Activated effector memory CD4-positive, alpha-beta T cell treated with Interleukin-2 at 50 U/mL for 16 hours (primary cell): ENCODE results near the gene XYLT1.
"Not testable (repeated sequence)": the region's sequence is repeated elsewhere in the genome, so short reads cannot be mapped to it uniquely, and the experiment has no call there.

ENCODE experiments used
- DNase-seq: peaks from one replicate; pipeline ENCODE4 v3.0.0-alpha.2; 2020

XYLT1 gene

DNA sequence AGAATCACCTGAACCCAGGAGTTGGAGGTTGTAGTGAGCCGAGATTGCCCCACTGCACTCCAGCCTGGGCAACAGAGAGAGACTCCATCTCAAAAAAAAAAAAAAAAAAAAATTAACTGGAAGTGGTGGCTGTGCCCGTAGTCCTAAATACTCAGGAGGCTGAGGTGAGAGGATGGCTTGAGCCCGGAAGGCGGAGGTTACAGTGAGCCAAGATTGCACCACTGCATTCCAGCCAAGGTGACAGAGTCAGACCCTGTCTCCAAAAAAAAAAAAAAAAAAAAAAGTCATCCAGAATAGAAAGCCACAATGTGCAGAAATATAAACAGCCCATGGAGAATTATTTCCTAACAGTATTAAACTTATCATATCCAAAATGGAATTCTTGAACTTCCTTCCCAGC is 11.6 kb upstream of the XYLT1 start:
- DNase-seq, result not testable (repeated sequence)

DNA sequence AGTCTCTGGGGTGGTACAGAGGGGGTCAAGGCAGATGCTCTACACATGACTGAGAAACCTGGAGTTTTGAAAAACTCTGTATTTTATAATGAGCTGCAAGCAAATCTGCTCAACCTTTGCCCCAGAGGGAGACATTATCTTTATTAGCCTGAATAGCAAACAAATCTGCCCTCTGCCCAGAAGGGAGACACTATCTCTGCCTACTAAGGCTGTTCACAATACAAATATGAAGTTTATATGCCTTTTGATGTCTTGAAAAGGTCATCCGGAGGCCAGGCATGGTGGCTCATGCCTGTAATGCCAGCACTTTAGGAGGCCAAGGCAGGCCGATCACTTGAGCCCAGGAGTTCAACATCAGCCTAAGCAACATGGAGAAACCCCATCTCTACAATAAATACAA is 11.0 kb upstream of the XYLT1 start:
- DNase-seq, result no peak

DNA sequence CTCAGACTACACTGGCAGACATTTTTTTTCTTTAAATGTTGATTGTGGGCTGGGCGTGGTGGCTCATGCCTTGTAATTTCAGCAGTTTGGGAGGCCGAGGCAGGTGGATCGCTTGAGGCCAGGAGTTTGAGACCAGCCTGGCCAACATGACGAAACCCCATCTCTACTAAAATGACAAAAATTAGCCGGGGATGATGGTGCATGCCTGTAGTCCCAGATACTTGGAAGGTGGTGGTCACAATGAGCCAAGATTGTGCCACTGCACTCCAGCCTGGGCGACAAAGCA is 6.4 kb upstream of the XYLT1 start:
- DNase-seq, result not testable (repeated sequence)

DNA sequence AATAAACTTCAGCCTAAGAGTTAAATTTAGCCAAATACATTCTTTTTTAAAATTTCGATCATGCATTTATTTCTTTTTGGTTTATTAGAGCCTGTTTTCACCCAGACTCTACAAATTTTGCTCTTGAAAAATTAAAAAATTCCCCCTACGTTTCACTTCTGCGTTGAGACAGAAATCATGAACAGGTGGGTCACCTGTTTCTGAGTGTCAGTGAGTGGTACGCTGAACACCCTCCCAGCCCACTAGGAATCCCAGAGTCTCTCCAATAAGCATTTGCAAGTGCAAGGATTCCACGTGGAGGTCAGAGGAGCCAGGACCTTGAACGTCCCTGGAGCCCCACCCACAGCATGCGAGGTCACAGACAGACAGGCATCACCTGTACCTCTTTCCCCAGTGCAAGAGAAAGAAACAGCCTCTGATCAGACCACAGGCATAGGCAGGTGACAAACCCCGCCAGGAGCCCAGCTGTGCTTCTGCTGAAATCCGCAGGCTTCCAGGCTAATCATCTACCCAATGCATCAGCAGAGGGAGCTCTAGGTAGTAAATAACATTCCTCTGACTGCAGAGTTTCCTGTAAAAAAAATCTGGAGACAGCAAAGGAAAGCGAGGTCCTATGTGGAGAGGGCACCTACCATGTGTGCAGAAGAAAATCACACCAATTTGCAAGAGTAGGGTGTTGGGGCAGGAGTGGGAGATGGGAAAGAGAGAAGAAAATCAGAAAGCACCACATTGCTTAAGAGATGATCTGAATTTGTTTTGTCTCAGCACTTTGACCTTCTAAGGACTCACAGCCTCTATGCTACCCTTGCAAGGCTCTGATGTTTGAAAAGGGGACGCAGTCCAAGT is 5.9 kb upstream of the XYLT1 start:
- peak; percentile 18 for DNase-seq

DNA sequence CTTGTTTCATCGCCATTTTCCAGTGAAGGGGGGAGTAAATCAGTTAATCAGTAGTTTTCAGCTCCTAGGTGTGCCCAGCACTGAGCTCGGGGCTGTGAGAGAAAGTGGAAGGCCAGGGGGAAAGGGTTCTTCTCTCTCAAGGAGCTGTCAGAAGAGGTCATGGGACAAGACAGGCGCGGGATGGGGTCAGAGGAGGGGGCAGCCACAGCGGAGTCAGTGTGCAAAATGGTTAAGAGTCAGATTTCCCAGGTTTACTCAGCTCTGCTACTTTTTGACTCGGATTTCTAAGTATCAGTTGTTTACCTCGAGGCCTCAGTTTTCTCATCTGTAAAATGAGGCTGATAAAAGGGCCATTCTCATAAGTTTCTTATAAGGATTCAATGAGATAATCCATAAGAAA is 4.3 kb upstream of the XYLT1 start:
- DNase-seq, result no peak

DNA sequence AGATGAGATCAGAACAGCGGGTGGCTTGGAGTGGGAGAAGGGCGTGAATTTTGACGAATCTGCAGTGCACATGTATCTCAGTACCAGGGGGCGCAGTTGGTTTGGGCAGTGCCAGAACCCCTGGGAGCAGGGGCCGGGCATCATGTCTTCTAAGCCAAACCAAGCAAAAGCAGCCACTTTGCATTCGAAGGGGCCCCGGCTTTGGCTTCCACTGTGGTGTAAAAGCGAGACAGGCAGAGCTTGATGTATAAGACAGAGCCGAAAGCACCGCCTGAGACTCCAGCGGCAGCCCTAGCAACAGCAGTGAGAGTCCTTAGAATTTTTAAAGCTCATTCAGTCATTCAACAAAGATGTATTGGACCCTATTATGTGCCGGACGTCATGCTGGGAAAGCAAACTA is 3.8 kb upstream of the XYLT1 start:
- DNase-seq, result no peak

DNA sequence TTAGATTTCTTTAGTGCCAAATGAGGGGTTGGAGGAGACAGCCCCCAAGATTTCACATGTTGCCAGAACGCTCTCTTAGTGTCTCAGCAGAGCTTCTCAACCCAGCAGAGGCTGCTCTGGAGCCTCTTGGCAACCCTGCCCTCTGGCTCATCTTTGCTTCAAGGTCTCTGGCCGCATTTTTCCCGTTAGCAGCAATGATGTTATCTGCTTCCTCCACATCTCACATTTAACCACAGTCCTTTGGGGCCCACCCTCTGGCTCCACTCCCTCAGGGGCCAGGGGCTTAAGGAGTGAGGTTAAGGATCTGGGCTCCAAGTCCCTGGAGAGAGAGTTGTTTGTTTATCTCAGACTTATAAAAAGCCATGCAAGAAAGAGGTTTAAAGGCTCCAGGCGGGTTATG is 3.3 kb upstream of the XYLT1 start:
- DNase-seq, result no peak

DNA sequence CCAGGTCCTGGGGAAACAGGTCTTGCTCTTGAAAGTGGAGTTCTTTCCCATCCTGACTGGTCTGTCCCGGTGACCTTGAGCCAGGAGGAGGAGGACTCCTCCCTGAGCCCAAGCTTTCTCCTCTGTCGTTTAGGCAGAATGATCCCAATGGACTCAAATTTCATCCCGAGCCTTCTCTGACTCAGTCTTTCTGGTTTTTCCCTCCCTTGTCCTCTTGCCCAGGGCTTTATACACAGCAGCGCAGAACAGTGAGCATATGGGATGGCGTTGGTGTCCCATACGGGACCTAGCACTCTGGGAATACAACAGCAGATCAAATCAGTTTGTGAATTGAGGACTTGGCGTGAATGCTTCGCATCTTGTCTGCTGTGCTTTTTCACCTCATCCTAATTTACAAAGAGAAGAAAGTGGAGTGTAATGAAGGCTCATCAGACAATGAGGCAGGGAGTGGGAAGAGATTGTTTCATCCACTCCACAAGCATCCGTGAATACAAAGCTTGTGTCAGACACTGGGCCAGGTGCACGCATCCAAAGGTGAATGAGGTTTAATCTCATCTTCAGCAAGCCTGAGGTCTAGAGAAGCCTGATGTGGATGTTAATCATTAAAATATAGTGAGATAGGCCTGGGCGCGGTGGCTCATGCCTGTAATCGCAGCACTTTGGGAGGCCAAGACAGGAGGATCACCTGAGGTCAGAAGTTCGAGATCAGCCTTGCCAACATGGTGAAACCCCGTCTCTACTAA is 1.1 kb upstream of the XYLT1 start:
- DNase-seq, result no peak

DNA sequence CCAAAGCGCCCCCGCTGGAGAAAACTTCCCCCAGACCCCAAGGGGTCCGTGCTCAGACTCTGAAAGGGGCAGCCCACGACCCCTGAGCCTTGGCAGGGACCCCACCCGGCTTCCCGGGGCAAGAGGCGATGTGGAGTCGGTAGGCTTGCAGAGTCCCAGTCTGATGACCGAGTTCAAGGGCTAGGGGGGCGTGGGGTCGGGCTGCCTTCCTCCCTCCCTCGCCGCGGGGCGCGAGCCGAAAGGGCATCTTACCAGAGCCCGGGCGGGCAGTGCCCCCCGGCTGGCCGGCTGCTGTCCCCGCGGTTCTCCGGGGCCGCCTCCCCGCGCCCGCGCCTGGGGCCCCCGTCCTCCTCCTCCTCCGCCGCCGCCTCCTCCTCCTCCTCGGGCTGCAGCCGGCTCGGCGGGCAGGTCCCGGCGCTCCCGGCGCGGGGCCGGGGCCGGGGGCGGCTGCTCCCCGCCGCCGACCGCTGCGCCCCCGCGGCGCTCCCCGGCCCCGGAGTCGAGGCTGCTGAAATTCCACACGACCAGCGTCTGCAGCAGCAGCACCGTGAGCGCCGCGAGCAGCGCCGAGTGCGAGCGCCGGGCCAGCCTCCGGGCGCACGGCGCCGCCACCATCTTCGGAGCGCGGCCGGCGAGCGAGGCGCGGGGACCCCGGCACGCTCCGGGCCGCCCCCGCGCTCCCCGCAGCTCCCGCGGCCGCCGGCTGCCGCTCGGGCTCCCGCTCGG is 415 bp downstream of the XYLT1 start:
- no peak for DNase-seq

DNA sequence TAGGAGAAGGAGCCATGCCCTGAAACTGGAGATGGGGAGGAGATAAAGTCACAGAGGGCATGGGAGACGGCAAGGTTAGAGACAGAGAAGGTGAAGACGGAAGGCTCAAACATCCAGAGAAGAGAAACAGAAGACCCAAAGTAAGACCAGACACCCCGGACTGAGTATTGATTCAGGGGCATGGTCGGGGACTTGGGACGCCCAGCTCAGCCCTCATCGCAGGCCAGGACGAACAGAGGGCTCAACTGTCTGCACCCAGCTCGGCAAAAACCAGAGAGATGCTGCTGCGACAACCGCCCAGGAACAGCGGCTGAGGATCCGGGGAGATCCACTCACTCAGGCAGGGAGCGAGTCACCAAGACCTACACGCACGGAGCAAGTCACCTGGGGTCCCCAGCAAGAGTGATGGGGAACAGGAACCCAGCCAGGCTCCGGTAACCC is 999 bp downstream of the XYLT1 start:
- no peak for DNase-seq

DNA sequence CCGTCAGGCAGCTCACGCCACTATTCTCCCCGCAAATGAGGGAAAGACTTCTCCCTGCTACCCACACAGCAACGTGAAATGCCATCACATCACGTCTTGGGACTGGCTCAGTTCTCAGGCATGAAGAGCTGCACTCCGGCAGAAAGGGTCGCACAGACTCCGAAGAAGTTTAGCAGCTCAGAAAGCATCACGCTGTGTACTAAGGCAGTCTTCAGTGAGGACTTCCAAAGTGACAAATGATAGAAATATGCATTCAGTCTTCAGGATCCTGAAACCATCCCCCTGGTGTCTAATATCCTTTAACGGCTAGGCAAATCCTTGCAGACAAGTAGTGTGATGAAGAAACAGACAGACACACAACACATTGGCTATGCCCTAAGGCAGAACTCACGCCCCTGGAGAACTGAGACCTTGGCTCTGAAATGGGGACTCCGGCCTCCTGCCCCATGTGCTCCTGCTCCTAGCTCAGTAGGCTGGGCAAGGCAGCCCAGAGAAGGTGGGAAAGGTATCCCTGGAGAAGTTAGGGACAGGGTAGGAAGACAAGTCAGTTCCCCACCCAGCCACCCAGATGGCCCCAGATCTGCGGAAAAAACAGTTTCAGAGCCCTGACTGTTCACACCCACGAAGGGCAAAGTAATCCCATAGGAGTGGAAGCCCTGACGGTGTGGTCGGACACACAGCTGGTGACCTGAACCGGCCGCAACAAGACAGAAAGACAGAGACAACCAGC is 1.6 kb downstream of the XYLT1 start:
- DNase-seq, result no peak

DNA sequence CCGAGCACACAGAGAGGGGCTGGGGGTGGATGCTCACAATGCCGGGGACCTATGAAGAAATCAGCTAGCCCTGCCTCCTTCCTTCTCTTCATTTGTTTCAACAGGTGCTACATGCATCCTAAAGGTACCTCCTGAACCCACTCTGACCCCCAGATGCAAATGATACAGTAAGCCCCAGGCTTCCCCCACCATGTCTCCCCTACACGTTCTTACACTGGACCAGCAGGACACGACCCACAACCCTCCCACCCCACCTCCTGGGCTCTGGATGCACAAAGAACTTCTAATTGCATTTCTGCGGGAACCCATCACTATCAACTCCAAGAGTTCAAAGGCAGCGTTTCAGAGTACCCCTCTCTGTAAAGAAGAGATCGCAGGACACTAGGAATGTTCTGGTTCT is 2.1 kb downstream of the XYLT1 start:
- DNase-seq, result no peak

DNA sequence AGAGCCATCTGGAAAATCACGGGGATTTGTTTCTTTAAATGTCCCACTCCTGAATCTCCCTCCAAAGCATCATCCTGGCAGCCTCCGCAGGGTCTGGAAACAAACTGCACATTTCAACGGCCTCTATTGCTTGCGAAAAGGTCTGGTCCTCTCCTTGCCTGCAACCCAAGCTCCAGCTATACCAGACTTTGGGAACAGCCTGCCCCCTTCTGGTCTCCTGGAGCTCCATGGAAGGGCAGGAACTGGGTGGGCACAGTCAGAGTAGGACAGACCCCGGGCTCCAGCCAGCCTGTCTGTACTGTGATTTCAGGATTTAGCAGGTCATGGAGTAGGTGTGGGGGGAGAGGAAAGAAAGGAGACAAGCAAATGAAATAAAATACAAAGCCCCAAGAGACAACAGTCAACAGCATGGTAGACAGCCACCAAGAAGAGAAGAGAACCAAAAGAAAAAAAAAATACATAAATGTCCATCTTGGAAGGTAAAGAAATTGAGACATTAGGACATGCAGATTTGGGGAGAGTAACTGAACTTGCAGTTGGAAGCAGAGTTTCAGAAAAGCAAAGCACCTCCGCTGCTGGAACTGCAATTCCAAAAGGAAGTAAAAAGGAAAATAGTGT is 2.7 kb downstream of the XYLT1 start:
- no peak for DNase-seq

DNA sequence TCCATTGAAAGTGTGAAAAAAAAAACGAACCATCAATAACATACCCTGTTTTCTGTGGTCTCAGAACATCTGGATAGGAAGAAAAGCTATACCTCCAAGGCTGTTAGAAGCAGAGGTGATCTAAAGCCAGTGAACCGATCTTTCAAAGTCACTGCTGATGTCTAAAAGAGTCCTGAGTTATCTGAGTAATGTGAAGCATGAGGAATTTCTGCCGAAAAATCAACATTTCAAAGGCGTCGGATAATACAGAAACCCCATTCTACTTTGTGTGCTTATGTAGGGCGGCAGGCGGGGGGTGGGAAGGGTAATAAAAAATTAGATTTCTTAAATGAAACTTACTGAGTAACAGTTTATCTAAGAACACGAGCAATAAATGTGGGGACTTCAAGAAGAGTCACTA is 3.9 kb downstream of the XYLT1 start:
- DNase-seq, result no peak

DNA sequence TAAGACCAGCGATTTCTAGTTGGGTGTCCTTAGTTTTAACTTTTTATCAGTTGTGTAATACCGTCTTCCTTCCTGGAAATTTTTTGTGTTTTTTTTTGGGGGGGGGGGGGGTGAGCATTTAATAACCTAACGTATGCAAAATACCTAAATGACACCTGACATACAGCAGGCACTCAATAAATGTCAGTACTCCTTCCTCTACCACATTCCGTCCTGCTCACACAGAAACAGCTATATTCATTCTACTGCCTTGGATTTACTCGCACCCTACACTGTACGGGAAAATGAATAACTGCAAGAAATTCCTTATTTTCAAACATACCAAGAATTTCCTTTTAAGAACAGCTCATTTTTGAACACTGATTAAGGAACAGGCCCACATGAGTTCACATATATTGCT is 5.3 kb downstream of the XYLT1 start:
- no peak for DNase-seq

DNA sequence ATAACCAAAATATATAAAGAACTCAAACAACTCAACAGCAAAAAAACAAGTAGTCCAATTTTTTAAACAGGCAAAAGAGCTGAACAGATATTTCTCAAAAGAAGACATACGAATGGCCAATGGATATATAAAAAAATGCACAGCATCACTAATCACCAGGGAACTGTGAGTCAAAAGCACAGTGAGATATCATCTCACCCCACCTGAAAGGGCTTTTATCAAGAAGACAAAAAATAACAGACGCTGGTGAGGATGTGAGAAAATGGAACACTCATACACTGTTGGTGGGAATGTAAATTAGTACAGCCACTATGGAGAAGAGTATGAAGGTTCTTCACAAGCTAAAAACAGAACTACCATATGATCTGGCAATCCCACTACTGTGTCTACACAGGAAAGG is 7.4 kb downstream of the XYLT1 start:
- no peak for DNase-seq

DNA sequence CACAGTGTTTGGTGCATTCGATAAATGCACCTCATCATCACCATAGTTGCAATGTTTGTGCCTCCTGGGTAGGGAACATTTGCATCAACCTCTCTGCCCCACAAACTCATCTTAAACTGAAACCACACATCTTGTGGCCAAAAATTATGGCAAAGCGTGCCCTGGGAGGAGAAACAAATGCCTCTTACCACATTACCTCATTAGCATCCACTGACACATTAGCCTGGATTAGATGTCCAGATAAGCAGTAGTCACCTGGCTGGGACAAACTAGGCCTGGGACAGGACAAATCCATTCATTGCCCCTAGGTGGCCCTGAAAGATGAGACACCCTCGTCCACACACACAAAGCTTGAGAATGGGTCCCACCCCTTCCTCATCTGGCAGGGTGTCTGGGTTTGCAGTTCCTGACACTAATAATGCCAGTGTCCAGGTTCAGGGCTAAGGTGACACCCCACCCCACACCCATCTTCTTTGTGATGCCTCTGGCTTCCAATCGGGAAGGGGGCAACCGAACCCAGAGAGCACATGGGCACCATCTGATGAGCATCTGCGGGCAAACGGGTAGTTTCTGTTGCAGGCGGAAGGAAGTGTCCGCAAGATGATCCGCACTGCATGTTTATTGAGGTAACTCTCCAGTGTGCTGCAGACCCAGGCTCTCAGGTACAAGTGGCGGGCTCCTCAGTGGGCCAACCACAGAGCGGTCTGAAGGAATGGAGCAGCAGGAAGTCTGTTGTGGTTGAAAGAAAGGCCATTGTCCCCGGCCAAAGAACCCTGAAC is 8.6 kb downstream of the XYLT1 start:
- no peak for DNase-seq

DNA sequence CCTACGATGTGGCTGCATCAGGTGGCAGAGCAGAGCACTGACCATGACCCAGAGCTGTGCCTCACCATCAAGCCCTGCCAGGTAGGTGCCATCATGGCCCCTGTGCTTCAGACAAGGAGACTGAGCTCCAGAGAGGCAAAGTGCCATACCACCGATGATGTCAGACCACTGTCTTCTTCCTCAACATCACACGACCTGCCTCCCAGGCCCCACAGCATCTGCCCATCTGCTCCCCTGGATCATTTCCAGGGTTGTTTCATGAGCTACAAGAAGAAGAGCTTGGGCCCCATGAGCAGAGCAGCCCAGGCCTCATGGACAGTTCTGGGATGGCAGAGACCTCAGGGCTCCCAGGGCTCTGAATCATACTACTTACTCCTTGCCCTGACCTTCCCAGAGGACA is 9.9 kb downstream of the XYLT1 start:
- DNase-seq, result no peak

DNA sequence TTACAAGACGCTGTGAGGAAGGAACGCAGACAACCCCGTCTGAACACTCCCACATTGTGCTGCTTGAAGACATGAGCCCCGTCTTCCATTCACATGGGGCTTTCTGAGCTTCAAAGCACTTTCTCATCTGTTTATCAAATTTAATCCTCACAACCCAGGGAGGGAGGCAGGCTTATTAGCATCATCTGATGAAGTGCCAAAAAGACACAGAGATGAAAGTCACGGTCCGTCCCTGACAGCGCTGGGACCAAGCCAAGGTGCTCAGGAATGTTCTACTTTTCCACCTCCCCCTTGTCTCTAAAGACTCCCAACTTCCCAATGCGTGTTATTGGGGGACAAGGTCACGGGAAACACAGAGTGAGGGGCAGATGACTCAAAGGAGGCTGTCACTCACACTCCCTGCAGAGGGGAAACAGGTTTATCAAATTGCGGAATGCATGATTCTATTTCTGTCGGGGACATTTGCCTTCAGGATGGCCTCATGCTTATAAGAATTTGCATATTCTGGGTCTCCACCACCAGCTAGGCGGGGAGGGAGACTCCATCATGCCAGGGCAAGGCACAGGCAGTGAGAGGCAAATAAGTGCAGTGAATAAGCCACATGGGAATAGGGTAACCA is 10.7 kb downstream of the XYLT1 start:
- no peak for DNase-seq

DNA sequence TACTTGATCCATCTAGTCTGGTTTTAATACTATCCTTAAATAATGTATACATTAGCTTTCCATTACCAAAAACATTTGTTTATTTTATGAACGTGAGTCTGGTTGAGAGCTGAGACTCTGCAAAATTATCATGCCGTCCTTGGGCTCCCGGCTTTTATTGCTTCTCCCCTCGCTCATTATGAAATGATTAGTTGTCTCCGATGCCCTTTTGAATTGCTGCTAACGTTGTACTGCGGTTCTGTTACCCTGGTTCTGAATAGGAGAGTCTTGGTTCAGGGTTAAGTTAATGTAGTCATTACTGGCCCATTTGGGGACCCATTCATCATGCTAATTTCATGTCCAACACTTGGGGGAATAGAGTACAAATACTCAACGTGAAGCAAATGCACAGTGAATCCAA is 12.8 kb downstream of the XYLT1 start:
- DNase-seq, result no peak

DNA sequence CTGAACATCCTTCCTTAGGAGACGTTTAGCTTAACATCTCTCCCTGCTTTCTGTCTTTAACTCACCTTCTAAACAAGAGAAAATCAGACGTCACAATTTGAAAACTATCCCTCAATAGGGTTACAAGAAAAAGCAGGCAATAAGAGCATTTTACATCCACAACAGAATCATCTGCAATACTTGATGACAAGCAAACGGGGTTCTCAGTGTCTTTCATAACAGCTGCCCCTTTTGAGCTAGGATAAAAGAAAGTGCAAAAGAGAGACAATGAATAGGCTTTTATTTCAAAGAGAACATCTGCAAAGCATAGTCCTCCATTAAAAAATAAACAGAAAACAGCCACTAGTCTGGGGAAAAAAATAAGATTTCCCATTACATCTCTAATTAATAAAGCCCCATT is 13.2 kb downstream of the XYLT1 start:
- DNase-seq, result no peak
